Measurements from ENCODE around the gene METRN.

Gene METRN

GRCh38 chr16:718389-718788 lies 3.5 kb downstream of the METRN start:
- no peak for TF ChIP-seq CTCF (IDR thresholded peaks at IDR 0.05; ENCODE audit: control insufficient read depth, extremely low read depth, insufficient read depth)
- H3K4me3 ChIP-seq (ENCODE audit: low read depth, low read length): no peak overlapping the region
- no peak for DNase-seq (ENCODE audit: low read depth)

DNA sequence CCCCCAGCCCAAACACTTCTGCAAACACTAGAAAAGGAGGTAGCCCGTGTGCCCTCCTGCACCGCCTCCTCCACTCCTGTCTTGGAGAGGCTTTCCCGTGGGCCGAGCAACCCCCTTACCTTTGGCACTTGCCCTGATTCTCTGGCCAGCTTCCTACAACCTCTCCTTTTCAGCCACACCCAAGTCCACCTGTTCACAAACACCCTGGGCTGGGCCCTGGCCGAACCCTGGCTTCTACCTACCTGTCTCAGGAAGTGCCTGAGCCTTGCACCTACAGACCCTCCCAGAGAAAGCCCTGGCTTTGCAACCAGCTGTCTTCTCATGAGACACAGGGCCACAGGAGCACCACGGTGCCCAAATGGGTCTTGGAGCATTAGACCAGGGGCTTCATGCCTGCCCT lies 4.0 kb downstream of the METRN start:
- TF ChIP-seq CTCF (IDR thresholded peaks at IDR 0.05; ENCODE audit: control insufficient read depth, extremely low read depth, insufficient read depth): no peak
- DNase-seq (ENCODE audit: low read depth): no peak
- H3K4me3 ChIP-seq (ENCODE audit: low read depth, low read length): no peak overlapping the region

DNA sequence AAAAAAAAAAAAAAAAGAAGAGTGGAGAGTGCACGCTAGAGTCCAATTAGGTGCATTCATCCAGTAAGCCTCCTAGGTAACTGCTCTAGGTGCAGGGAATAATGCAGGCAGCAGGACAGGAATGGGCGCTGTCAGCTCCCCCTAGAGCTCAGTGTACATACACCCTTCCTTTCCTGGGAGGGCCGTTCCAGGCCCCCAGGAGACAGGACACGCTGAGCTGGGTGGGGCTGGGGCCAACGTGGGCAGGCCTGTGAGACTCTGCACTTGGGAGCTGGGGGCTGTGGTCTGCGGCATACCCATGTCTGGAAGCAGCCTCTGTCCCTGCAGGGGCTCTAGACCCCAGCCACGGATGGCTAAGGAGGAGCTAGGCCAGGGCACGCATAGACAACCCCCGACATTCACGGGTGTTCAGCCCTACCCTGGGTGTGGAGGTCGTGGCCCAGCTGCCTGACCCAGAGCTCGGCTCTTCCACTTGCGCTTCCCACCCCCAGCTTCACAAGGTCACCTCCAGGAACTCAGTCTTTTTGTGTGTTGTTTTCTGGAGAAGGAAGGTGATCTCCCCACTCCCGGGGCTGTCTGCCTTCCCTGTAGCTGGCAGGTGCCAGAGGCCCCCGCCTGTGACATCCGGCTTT lies 5.0 kb downstream of the METRN start:
- peak; percentile 35 for TF ChIP-seq CTCF (IDR thresholded peaks at IDR 0.05; ENCODE audit: control insufficient read depth, extremely low read depth, insufficient read depth)
- H3K4me3 ChIP-seq (ENCODE audit: low read depth, low read length): peak overlapping the region; percentile 92
- no peak for DNase-seq (ENCODE audit: low read depth)

DNA sequence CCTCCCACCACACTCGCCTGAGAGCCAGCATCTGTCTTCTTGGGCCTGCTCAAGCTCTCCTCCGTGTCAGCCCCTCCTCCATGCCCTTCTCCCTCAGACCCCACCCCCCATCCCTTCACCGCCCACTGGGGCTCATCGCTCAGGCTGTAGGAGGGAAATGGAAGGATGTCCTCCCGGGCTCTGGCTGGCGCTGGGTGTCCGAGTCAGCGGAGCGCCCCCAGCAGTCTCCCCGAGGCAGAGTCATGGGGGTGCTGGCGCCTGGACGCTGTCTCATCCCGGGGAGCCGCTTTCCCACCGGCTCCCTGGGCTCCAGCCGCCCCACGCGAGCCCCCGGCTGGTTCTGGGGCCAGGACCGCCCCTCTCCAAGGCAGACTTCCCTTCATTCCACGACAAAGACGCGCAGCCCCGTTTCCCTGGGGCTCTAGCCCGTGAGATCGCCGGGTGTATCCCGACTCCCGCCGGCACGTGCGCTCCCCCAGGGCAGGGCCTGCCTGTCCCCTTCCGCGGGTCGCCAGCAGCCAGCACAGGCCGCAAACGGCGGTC lies 5.6 kb downstream of the METRN start:
- peak overlapping the region; percentile 92 for H3K4me3 ChIP-seq (ENCODE audit: low read depth, low read length)
- no peak for DNase-seq (ENCODE audit: low read depth)
- peak; percentile 22; the same call in 1 of the 2 replicates for TF ChIP-seq CTCF (IDR thresholded peaks at IDR 0.05; ENCODE audit: control insufficient read depth, extremely low read depth, insufficient read depth)

DNA sequence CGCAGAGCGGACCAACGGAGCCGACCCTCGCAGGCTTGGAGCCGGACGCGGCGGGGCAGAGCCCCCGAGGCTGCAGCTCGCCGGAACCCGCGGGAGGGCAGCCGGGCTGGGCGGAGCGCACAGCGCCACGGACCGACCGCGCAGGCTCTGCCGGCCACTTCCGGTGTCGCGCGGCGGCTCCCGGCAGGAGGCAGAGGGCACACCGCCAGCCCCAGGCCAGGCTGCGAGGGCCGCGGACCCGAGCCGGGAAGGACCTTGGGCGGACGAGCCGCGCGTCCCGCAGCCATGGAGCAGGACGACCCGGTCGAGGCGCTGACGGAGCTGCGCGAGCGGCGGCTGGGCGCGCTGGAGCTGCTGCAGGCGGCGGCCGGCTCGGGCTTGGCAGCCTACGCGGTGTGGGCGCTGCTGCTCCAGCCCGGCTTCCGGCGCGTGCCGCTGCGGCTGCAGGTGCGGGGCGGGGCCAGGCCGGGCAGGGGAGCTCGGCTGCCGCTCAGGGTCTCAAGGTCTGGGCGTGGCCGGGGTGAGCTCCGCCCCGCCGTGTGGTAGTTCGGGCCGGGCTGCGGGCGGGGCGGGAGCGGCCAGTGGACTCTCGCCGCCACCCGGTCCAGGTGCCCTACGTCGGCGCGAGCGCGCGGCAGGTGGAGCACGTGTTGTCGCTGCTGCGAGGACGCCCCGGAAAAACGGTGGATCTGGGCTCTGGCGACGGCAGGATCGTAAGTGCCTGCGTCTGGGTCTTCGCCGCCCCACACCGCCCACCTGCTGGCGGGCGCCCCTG lies 6.3 kb downstream of the METRN start, which contains the start of gene ANTKMT:
TSS of gene ANTKMT (plus strand) at position 157 of the 775 bp plus-strand sequence. CDS start at position 286, 129 bp downstream.
- DNase-seq (ENCODE audit: low read depth): peak; percentile 69
- no peak for TF ChIP-seq CTCF (IDR thresholded peaks at IDR 0.05; ENCODE audit: control insufficient read depth, extremely low read depth, insufficient read depth)
- H3K4me3 ChIP-seq (ENCODE audit: low read depth, low read length): peak within 1 kb of the TSS; percentile 92

DNA sequence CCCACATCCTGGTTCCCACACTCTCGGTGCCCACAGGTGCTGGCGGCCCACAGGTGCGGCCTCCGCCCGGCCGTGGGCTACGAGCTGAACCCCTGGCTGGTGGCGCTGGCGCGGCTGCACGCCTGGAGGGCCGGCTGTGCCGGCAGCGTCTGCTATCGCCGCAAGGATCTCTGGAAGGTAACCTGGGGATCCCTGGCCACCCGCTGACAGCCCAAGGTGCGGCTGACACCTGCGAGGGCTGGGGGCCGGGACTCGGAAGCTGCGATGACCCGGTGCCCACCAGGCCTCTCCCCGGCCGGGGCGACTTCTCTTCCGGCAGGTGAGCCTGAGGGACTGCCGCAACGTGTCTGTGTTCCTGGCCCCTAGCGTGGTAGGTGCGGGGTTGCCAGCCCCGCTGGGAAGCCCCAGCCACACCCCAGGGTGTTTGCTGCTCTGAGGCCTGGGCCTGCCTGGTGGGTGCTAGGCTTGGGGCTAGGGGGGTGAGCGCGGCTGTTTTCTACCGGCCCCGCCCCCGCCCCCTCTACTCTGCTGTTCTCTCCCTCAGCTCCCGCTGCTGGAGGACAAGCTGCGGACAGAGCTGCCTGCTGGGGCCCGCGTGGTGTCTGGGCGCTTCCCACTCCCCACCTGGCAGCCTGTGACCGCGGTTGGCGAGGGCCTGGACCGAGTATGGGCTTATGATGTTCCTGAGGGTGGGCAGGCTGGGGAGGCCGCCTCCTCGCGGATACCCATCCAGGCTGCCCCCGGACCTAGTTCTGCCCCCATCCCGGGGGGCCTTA lies 7.0 kb downstream of the METRN start:
- no peak for TF ChIP-seq CTCF (IDR thresholded peaks at IDR 0.05; ENCODE audit: control insufficient read depth, extremely low read depth, insufficient read depth)
- H3K4me3 ChIP-seq (ENCODE audit: low read depth, low read length): peak overlapping the region; percentile 92
- DNase-seq (ENCODE audit: low read depth): no peak

Measured in LNCaP clone FGC (cell line).